ENCODE results near the gene LTBP3. TPM values are rescaled to one million over a fixed set of nuclear protein-coding genes. Genes with fewer than 3 reads are reported as not detected.

Gene LTBP3
- total RNA-seq, 1 experiment from 2014 or later = 1.8 TPM

DNA sequence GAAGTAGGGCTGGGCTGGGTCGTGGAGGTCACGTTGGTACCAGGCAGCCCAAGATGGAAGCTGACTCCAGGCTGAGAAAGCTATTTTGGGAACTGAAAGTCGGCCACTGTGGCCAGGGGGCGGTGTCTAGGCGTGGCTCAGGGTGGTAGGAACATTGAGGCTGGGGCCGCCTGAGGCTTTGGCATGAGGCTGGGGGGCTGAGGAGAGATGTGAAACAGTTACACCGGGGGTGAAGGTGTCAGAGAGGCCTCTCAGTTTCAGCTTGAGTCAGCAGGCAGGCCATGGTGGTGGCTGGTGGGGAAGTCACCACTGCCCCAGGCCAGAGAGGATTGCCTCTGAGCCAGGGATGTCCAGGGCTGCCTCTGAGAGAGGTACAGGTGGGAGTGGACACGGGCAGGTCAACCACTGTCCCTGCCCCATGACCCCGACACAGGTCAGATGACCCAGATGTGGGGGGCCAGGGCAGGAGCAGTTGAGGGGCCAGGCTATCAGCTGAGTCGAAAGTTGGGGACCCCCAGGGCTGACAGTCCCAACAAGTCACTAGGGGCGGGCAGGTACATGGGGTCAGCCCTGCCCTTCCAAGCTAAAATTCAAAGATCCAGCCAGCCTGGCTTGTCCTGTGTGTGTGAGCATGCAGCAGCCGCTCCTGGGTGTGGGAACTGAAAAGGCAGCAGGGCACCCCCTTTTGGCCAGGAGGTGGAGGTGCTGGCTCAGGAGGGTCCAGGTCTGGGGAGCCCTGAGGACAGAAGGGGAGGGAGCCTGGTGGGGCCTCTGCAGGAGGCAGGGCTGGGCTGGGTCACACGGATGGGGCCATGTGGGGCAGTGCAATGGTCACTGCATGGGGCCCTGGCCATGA lies 30.3 kb upstream of the LTBP3 start:
- in situ Hi-C loops (cut with HindIII; ENCODE audit: low pct_unique_long_range_greater_than_20kb, low sequenced_read_pairs) = no loop called here

DNA sequence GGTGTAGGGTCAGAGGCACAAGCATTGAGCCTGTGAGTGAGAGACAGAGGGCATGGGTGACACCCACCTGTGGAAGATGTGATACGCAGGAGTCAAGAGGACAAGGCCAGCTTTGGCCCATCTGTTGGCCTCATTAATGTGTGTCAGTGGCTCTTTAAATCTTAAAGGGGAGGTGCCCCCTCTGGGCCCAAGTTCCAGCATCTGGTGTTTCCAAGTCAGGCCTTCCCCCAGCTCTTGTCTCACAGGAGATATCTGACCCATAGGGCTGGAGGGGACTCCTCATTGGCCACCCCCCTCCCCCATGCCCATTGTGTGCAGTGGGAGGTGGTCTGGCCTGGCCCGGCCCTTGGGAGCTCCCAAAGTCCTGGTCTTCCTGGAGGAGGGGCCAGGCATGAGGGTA lies 28.5 kb upstream of the LTBP3 start:
- peak; percentile 23 for DNase-seq (ENCODE audit: low read depth, low spot score)
- in situ Hi-C loops (cut with HindIII; ENCODE audit: low pct_unique_long_range_greater_than_20kb, low sequenced_read_pairs) = no loop called here

More for the DNA sequence above, 30.3 kb upstream of the LTBP3 start:
- peak; percentile 59 for DNase-seq (ENCODE audit: low read depth, low spot score)

DNA sequence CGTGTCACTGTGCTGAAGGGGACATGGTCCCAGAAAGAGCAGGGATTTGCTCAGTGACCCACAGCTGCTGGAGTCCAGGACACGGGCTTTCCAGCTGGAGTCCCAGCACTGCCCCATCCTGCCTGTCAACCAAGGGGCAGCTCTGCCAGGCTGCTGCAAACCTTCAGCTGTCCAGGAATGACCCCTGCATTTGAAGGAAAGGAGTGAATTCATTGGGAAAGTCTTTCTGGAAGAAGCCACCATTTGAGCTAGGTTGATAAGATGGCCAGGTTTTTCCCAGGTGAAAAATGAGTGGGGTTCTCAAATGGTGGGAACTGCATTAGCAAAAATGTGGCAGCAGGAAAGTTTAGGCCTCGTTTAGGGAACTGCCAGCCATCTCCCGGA lies 28.1 kb upstream of the LTBP3 start:
- DNase-seq (ENCODE audit: low read depth, low spot score) = no peak
- in situ Hi-C loops (cut with HindIII; ENCODE audit: low pct_unique_long_range_greater_than_20kb, low sequenced_read_pairs) = no loop called here

DNA sequence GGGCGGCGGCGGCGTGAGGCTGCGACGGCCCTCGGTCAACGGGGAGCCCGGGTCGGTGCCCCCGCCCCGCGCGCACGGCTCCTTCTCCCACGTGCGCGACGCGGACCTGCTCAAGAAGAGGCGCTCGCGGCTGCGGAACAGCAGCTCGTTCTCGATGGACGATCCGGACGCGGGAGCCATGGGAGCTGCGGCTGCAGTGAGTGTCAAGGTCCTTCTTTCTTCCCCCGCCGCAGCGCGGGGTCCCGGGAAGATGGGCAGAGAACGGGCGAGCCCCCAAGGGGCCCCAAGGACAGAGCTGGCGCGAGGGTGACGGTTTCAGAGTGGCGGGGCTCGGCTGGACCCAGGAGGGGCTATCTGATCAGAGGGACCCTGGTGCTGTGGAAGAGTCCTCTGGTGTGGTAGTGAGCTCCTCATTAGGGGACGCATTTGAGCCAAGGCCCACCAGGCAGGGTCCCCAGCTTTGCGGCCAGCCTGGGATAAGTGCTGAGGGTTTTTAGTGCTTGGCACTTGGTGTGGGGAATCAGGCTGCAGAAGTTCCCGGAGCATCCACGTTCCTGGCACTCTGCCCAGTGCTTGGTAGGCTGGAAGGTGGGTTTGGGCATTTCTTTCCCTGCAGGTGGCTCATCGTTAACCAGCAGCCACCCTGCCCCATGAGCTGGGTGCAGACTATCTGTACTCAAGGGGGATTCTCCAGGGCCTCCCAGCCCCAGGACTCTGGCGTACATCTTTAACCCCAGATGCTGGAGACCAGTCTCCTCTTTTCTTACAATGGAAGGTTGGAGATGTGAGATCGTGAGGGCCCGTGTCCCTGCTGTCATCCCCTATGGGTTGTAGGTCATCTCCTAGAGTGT lies 27.5 kb upstream of the LTBP3 start:
- in situ Hi-C loops (cut with HindIII; ENCODE audit: low pct_unique_long_range_greater_than_20kb, low sequenced_read_pairs) = no loop called here

DNA sequence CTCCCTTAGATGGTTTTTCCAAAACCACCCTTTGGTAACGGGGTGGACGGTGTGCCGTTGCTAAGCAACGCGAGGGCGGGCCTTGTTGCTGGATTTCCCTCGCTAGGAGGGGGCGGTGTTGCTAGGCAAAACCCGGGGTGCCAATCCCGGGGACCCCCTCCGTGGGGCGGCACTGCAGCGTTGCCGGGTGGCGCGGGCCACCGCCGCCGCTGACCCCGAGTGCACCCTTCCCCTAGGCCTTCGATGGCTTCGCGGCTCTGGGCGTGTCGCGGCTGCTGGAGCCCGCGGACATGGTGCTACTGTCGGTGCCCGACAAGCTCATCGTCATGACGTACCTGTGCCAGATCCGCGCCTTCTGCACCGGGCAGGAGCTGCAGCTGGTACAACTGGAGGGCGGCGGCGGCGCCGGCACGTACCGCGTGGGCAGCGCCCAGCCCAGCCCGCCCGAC lies 26.6 kb upstream of the LTBP3 start:
- no peak for DNase-seq (ENCODE audit: low read depth, low spot score)
- in situ Hi-C loops (cut with HindIII; ENCODE audit: low pct_unique_long_range_greater_than_20kb, low sequenced_read_pairs) = no loop called here

More for the DNA sequence above, 27.5 kb upstream of the LTBP3 start:
- DNase-seq (ENCODE audit: low read depth, low spot score) = no peak

DNA sequence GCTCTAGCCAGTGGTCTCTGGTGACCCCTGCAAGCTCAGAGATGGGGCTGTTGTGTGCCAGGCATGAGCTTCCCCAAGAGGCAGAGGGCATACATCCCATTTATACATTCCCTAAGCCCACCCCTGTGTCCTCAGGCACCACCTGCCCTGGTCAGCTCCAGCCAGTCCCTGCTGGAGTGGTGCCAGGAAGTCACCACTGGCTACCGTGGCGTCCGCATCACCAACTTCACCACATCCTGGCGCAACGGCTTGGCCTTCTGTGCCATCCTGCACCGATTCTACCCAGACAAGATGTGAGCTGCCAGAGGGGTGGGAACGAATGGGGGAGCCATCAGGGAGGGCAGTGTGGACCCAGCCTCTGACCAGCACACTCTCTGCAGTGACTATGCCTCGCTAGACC lies 25.9 kb upstream of the LTBP3 start:
- DNase-seq (ENCODE audit: low read depth, low spot score) = no peak
- in situ Hi-C loops (cut with HindIII; ENCODE audit: low pct_unique_long_range_greater_than_20kb, low sequenced_read_pairs) = no loop called here

DNA sequence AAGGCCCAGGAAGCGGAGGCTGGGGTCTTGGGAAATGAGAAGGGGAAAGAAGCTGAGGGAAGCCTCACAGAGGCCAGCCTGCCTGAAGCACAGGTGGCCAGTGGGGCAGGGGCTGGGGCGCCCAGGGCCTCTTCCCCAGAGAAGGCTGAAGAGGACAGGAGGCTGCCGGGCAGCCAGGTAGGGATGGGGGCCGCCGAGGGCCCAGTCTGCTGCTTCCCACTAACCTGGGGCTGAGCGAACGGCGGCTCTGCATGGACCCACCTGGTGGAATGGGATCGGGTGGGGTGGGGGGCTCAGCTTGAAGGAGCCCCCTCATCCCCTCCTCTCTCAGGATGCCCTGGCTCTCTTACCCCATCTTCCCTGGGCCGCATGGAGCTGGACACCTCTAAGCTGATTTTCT lies 25.4 kb upstream of the LTBP3 start:
- DNase-seq (ENCODE audit: low read depth, low spot score) = no peak
- in situ Hi-C loops (cut with HindIII; ENCODE audit: low pct_unique_long_range_greater_than_20kb, low sequenced_read_pairs) = no loop called here

DNA sequence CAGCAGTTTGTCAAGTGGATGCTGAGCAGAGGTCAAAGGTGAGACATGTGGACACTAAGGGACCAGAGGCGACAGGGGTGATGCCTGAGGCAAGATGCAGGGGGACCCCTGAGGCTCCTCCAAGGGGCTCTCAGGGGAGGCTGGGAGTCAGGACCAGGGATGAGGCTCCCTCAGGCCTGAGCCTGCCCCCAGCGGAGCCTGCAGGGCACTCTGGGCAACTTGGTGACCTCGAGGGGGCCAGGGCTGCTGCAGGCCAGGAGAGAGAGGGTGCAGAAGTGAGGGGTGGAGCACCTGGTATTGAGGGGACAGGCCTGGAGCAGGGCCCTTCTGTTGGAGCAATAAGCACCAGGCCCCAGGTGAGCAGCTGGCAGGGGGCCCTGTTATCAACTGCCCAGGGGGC lies 23.8 kb upstream of the LTBP3 start:
- in situ Hi-C loops (cut with HindIII; ENCODE audit: low pct_unique_long_range_greater_than_20kb, low sequenced_read_pairs) = no loop called here
- no peak for DNase-seq (ENCODE audit: low read depth, low spot score)

DNA sequence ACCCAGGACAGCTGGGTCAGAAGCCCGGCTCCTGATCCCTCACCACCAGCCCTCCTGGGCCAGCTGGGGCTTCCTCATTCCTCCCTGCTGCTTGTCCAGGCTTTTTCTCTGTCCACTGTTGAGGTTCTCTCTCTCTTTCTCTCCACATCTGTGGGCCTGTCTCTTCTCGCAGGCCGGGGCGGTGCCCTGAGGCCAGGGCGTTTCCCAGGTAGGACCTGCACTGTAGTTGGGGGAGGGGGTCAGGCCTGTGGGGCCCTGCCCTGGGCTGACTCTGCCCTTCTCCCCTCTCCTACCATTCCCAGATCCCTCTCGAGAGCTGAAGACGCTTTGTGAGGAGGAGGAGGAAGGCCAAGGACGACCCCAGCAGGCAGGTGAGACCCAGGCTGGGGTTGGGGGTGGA lies 22.6 kb upstream of the LTBP3 start:
- in situ Hi-C loops (cut with HindIII; ENCODE audit: low pct_unique_long_range_greater_than_20kb, low sequenced_read_pairs) = no loop called here
- no peak for DNase-seq (ENCODE audit: low read depth, low spot score)

DNA sequence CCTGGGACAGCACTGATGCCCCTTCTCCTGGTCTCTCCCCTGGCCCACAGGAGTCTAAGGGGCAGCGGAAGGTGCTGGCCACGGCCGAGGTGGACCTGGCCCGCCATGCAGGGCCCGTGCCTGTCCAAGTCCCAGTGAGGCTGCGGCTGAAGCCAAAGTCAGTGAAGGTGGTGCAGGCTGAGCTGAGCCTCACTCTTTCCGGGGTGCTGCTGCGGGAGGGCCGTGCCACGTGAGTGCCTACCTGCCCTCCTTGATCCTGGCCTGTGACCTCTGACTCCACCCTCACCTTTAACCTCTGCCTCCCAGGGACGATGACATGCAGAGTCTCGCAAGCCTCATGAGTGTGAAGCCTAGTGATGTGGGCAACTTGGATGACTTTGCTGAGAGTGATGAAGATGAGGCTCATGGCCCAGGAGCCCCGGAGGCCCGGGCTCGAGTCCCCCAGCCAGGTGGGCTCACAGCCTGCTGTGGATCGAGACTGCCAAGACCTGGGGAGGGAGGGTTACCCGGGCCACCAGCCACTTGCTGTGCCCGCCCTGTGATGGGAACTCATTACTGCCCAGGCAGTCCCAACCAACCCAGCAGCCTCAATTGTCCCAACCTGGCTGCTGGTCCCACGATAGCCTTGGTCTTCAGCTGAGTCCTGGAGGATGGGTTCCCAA lies 22.0 kb upstream of the LTBP3 start:
- in situ Hi-C loops (cut with HindIII; ENCODE audit: low pct_unique_long_range_greater_than_20kb, low sequenced_read_pairs) = no loop called here
- DNase-seq (ENCODE audit: low read depth, low spot score) = no peak

DNA sequence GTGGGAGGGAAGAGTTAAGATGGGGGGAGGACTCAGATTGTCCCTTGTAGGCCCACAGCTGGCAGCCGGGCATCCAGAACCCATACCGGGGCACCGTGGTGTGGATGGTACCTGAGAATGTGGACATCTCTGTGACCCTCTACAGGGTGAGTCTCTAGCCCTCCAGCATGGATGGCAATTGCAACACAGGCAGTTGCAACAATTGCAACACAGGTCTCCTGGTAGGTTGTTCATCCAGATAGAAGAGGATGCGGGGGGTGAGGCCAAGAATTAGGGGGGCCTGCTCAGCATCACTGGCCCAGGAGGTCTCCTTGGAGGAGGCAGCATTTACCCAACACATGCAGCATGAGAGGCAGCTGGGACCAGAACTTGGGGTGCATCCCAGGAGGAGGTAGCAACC lies 21.1 kb upstream of the LTBP3 start:
- DNase-seq (ENCODE audit: low read depth, low spot score) = no peak
- in situ Hi-C loops (cut with HindIII; ENCODE audit: low pct_unique_long_range_greater_than_20kb, low sequenced_read_pairs) = no loop called here

DNA sequence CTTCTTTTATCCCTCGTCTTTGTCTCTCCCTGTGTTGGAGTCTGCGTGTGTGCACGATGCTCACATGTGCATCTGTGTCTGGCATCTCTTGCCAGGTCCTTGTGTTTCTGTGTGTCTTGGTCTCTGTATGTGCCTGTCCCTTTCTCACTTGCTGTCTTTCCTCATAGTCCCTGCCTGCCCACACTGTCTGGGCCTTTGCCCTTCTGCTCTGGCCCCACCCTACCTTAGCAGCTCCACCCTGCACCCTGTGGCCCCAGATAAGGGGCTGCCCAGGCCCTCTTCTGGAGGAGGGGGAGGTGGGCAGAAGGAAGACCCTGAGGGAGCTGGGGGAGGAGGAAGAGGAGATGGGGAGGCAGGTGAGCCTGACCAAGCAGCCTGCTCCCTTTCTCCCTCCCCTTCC lies 20.5 kb upstream of the LTBP3 start:
- DNase-seq (ENCODE audit: low read depth, low spot score) = no peak
- in situ Hi-C loops (cut with HindIII; ENCODE audit: low pct_unique_long_range_greater_than_20kb, low sequenced_read_pairs) = no loop called here

DNA sequence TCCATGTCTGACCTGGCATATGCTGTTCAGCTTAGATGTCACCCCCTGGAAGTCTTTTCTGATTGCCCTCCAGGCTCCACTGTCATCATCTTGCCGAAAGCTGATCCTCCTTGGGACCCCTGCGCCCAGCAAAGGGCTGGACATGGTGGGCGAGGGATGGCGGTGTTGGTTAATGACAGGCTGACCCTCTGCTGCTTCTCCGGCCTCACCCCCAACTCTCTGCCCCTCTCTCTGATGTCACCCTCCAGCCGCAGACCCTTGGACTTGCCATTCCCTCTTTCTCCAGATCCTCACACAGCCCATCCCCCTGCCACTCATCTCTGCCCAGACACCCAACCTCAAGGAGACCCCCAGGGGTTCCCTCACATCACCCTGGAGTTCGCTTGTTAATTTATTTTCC lies 20.0 kb upstream of the LTBP3 start:
- DNase-seq (ENCODE audit: low read depth, low spot score) = no peak
- in situ Hi-C loops (cut with HindIII; ENCODE audit: low pct_unique_long_range_greater_than_20kb, low sequenced_read_pairs) = no loop called here

DNA sequence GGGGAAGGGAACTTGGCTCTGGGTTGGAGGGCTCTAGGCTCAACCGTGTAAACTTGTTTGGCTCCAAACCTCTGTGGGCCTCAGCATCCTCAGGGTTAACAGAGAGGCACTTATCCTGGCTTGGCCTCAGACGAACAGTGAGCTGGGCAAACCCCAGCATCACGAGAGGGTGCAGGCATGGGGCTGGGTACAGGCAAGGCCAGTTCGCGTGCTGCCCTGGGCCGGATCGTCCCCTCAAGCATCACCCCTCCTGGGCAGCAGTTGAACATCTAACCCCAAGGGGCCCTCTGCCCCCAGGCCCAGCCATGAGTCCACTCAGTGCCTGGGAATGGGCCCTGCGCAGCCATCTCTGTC lies 19.6 kb upstream of the LTBP3 start:
- no peak for DNase-seq (ENCODE audit: low read depth, low spot score)
- in situ Hi-C loops (cut with HindIII; ENCODE audit: low pct_unique_long_range_greater_than_20kb, low sequenced_read_pairs) = no loop called here

DNA sequence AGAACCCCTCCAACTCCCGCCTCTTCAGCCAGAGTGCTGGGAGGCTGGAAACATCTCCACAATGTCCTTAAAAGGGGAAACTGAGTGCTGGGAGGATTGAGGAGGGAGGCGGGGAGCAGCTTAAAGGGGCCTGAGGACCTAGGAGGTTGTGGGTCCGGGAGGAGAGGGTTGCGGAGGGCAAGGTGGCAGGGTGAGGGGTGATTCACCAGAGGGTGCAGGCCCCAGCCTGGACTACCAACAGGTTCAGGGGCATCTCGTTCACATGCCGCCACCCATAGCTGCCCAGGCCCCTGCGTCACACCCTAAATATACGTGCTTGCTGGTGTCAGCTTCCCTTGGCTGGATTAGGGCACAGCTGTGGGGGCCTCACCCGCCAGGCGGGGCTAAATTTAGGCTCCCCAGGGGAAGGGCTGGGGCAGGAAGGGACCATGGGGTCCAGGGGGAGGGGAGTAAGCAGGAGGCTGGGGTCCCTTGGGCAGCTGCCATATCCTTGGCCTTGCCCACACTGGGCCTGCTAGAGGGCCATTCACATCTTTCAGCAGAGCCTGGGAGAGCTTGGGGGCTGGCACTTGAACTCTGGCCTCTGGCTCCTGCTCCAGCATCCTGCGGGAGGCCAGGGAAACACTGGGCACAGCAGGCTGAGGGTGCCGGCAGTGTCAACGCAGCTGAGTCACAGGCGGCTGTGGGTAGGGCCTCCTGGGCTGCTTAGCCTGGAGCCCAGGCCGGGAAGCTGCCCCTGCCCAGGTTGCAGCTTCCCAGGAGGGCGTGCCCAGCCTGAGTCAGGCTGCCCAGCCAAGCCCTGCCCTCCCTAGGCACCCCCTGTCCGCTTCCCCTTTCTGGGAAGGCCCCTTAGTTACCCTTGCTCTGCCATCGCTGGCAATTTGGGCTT lies 19.0 kb upstream of the LTBP3 start:
- in situ Hi-C loops (cut with HindIII; ENCODE audit: low pct_unique_long_range_greater_than_20kb, low sequenced_read_pairs) = no loop called here
- no peak for DNase-seq (ENCODE audit: low read depth, low spot score)

DNA sequence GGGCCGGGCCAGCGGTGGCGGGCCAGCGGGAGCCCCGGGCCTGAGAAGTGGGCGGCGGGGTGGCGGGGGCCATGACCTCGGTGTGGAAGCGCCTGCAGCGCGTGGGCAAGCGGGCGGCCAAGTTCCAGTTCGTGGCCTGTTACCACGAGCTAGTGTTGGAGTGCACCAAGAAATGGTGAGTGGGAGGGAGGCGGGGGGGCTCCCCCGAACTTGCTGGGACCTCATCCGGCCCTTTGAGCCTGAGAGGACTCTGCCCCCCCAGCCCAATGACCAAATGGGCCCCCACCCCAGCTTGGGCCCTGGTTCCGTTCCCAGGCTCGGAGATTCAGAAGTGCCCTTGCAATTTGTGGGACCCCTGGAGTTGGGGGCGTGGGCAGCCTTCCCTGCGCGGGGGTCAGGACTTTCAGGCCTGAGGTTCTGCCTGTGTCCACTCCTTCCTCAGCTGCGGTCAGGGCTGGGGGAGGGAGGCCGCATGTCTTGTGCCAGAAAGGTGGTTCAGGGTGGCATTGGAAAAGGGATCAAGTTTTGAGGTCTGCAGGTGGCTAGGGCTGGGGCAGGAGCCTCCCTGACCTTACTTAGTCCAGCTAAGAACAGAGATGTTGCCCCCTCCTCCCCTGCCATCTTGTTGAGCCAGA lies 18.2 kb upstream of the LTBP3 start:
- in situ Hi-C loops (cut with HindIII; ENCODE audit: low pct_unique_long_range_greater_than_20kb, low sequenced_read_pairs) = no loop called here
- no peak for DNase-seq (ENCODE audit: low read depth, low spot score)

DNA sequence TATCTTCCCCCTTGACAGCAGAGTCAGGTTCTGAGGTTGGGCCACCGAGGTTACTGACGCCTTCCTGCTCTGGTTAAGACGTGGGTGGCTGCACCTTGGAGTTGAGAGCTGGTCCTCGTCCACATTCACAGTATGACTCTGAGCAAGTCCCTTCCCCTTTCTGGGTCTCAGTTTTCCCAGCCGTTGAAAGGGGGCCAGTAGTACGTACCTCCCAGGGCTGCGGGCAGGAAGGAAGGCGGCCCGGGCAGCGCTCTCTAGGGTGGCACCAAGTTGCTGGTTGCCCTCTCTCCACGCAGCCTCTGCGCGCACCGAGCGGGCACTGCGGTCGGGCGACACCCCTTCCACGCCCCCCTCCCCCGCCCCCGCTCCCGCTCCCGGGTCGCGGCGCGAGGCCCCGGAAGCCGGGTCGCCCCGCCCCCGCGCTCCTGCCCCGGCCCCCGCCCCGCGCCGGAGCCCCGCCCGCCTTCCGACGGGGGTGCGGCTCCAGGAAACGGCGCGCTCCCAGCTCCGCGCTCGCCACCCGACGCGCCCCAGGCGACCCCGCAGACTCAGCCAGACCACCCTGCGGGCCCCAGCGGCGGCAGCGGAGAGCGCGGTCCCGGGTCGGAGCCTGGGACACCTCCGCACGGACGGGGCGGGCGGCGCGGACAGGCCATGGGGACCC lies 17.5 kb upstream of the LTBP3 start, which contains the start of gene EHBP1L1:
Gene EHBP1L1, plus strand, starts transcription at position 486 of the 664 bp plus-strand sequence. CDS start 250 bp downstream, outside the sequence.
- in situ Hi-C loops (cut with HindIII; ENCODE audit: low pct_unique_long_range_greater_than_20kb, low sequenced_read_pairs) = no loop called here
- peak; percentile 43 for DNase-seq (ENCODE audit: low read depth, low spot score)
